HG02973 (cell line): Measurements from ENCODE around the gene FMOD.
"Not testable (repeated sequence)": the region's sequence is repeated elsewhere in the genome, so short reads cannot be mapped to it uniquely, and the experiment has no call there.

Experiments used
- ATAC-seq: cut with Tn5 transposase; IDR thresholded peaks from one replicate; pipeline ENCODE4 v1.9.1; 2021; ENCODE audit warnings: moderate library complexity; ENCODE audit not compliant: unreplicated experiment

FMOD gene

GRCh38 chr1:203326830-203327683, 23.9 kb downstream of the FMOD start:
- peak; percentile 49 for ATAC-seq

DNA sequence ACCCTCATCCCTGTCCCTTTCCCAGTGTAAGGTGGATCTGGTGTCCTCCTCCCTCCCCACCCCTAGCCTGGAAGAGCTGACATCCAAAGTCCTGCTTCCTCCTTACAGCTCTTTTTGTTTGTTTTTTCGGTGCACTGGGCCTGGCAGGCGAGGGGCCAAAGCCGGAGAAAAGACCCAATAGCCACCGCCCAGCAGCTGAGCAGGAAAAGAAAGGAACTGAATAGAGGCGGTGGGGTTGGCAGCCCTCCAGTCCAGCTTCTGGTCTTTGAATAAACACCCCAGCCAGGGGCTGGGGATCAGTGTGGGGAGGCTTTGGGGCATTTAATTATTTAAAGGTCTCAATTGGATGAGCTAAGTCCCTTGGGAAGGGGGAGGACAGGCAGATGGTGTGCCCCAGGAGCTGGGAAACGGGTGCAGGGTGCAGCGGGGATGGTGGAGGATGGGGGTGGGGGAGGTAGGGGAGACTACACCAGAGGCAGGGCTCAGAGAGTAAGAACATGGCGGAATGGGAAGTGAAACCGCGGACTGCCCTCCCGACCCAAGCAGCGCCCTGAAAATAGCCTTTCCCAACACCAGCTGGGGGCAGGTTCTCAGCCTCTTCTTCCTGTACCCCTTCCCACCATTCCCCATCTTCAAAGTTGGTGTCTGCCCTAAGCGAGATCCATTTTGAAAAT, 25.4 kb downstream of the FMOD start:
- ATAC-seq: no peak

DNA sequence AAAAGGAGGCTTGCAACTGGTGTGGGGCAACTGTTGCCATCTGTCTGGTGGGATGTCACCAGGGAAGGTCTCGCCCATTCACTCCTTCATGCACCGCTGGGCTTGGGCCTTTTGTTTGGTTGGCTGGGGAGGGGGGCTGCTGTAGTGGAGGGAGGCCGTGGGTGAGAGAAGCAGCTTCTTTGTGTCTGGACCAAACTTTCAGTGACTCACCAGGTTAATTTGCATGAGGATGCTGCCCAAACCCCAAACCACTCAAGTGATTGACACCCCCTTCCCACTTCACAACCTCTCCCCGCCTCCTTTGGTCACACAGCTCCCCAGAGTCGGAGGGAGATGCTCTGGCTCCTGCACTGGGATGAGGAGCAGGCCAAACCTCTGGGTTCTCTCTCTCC, 25.9 kb downstream of the FMOD start:
- ATAC-seq: no peak

DNA sequence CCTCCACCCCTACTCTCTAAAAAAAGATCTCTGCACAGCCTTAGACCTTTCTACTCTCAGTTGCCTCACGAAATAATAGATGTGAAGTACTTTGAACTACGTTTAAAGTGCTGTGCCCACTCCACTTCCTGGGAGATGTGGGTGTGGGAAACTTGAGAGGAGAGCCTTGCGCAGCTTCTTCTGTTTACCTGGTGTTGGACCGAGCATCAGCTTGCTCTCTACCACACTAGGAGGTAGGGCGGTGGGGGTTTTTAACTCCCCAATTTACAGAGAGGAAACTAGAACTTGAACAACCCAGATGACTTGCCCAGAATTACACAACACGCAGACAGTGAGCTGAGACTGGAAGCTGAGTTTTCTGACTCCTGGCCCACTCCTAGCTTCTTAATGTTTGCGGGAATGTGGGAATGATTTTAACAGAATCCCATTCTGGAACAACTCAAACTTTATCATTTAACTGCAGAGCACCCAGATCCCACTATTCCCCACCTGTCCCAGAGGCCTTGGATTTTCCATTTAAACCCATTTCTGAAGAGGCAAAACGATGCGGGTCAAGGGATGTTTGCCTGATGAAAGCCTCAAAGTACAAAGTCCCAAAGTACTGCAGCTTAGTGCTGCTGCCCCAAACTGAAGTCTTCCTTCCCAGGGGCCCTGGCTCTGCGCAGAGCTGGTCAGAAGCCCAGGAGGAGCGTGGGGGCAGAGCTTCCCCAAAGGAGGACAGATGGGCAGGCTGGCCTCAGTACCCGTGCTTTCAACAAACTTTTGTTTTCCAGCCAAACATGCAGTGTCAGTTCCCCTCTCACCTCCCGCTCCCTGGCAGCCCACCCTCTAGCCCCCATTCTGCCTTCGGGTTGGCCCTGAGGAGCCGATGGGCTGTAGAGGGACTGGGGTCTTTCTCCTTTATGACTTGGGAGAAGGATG, 26.6 kb downstream of the FMOD start:
- ATAC-seq: no peak

DNA sequence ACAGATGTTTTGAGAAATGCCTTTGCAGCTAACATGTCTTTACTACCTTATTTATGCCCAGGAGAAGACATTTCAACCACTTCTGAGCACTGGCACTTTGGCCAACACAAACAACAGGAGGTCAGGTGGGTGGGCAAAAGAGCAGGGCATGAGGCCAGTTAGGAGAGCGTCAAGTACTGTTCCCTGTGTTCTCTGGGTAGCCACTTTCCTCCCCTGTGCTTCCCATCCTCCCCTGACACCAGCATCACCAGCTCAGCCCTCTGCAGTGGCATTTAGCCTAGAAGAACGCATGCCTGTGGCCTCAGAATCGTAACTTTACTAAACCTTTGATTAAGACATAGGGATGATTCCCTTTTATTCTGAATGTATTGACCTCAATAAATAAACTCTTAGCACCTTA, 27.3 kb downstream of the FMOD start:
- ATAC-seq: no peak

DNA sequence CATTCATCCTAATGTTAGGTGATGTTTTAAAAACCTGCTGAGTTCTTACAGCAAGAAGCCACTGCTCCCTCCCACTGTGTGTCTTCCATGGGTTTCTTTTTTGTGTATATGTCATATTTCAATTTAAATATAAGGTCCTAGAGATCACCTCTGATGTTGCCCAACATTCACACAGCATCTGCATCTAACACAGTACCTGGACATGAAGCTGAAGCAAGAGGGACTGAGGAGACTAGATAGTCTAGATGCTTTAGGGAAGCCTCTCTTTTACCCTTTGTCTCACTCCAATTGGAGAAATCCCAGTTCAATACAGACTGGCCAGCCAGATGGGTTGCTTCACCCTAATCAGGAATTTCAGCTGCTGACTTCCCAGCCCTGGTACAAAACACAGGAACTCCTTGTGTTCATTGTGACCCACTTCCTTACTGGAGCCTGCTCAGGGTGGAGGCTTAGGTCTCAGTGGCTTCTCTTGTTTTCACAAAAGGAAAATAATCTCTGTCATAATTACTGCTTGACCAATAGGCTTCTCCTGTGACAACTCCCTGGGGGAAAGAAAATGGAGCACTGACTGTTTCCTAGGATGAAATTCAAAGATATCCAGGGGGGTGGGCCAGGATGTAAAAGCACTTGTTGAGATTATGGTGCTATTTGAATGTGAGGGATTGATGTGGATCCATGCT, 28.3 kb downstream of the FMOD start:
- ATAC-seq: no peak

GRCh38 chr1:203321273-203322052, 29.5 kb downstream of the FMOD start:
- ATAC-seq: no peak

DNA sequence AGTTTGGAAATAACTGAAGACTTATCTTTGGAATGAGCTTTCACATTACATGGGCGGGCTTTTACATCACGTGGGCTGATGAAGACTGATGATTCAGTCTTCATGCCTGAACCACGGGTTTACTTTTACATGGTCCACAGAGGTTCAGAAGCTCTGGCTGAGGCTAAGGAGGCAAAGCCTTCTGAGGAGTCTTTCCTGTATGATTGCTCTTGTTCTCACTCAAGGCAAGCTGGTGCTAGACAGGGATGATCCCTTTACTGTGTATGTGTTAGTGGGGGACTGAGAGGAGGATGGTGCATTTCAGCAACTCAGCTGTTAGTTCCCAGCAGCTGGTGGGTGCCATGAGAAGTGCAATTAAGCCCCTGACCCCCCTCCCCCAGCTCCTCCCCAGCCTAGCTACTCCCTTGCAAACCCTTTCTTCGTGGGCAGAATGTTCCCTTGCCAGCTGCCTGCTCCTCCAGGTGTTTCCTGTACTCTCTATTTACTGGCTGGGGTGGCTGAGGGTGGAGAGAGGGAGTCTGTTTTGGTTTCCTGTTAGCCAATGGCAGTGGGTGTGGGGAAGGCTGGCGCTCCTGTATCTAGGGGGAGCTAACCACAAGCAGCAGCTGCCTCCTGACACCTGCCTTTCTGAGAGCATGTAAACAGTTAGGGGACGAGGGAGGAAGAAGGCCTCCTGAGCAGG, 30.2 kb downstream of the FMOD start:
- ATAC-seq: peak; percentile 59

- ATAC-seq: no peak
Observed at GRCh38 chr1:203318229-203318517, 32.7 kb downstream of the FMOD start.

- ATAC-seq: no peak
Observed at GRCh38 chr1:203317429-203318228, 33.3 kb downstream of the FMOD start.

GRCh38 chr1:203316626-203317093, 34.3 kb downstream of the FMOD start:
- no peak for ATAC-seq

- ATAC-seq: not testable (repeated sequence)
Observed at GRCh38 chr1:203314025-203314759, 36.7 kb downstream of the FMOD start.

- ATAC-seq: no peak
Observed at GRCh38 chr1:203311368-203312301, 39.3 kb downstream of the FMOD start.

- no peak for ATAC-seq
Observed at GRCh38 chr1:203308923-203309331, 42.0 kb downstream of the FMOD start.

- ATAC-seq: no peak
Observed at GRCh38 chr1:203308328-203308922, 42.5 kb downstream of the FMOD start.

DNA sequence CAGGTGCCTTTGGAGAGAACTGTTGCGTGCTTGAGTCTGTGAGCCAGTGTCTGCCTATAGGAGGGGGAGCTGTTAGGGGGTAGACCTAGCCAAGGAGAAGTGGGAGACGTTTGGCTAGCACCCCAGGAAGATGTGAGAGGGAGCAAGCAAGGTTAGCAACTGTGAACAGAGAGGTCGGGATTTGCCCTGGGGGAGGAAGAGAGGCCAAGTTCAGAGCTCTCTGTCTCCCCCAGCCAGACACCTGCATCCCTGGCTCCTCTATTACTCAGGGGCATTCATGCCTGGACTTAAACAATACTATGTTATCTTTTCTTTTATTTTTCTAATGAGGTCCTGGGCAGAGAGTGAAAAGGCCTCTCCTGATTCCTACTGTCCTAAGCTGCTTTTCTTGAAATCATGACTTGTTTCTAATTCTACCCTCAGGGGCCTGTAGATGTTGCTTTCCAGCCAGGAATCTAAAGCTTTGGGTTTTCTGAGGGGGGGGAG, 43.2 kb downstream of the FMOD start:
- no peak for ATAC-seq
